ENCODE results near the gene NPAS3. TPM values are rescaled to one million over a fixed set of nuclear protein-coding genes. Genes with fewer than 3 reads are reported as not detected.

NPAS3 gene
- total RNA-seq, 1 donor from 2014 or later = 6.1 TPM

DNA sequence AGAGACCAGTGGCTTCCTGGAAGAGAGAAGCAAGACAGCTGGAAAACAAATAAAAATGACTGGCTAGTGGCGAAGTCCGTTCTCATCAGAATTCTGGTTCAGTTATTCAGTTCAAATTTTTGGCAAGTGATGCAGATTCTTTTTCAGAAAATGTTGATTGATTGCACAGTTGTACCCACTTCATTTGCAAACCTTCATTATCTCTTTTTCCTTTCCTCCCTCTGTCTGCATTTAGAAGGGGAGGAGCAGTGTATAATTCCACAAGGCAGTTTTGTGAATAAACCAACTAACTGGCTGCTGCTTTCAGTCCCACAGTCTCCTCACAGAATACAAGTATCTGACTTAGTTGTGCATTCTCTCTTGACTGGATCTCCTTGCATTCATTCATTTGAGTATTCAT is 417.5 kb downstream of the NPAS3 start:
- no peak for DNase-seq (ENCODE audit: low spot score, unreplicated experiment)
- H3K27ac Mint-ChIP-seq = no peak overlapping the region
- no peak overlapping the region for H3K4me3 Mint-ChIP-seq (ENCODE audit: low read depth)
- no peaks in the 10 kb centered on the region for H3K9me3 Mint-ChIP-seq (ENCODE audit: low read depth)
- peaks cover 7% of the 10 kb centered on the region for H3K4me1 Mint-ChIP-seq (ENCODE audit: low read depth)
- no peaks in the 10 kb centered on the region for H3K36me3 Mint-ChIP-seq (ENCODE audit: insufficient read depth)
- H3K27me3 Mint-ChIP-seq = peaks cover 6% of the 10 kb centered on the region
- TF ChIP-seq, protein P1, sequence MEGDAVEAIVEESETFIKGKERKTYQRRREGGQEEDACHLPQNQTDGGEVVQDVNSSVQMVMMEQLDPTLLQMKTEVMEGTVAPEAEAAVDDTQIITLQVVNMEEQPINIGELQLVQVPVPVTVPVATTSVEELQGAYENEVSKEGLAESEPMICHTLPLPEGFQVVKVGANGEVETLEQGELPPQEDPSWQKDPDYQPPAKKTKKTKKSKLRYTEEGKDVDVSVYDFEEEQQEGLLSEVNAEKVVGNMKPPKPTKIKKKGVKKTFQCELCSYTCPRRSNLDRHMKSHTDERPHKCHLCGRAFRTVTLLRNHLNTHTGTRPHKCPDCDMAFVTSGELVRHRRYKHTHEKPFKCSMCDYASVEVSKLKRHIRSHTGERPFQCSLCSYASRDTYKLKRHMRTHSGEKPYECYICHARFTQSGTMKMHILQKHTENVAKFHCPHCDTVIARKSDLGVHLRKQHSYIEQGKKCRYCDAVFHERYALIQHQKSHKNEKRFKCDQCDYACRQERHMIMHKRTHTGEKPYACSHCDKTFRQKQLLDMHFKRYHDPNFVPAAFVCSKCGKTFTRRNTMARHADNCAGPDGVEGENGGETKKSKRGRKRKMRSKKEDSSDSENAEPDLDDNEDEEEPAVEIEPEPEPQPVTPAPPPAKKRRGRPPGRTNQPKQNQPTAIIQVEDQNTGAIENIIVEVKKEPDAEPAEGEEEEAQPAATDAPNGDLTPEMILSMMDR (IDR thresholded peaks at IDR 0.05; ENCODE audit: unreplicated experiment) = no peak

DNA sequence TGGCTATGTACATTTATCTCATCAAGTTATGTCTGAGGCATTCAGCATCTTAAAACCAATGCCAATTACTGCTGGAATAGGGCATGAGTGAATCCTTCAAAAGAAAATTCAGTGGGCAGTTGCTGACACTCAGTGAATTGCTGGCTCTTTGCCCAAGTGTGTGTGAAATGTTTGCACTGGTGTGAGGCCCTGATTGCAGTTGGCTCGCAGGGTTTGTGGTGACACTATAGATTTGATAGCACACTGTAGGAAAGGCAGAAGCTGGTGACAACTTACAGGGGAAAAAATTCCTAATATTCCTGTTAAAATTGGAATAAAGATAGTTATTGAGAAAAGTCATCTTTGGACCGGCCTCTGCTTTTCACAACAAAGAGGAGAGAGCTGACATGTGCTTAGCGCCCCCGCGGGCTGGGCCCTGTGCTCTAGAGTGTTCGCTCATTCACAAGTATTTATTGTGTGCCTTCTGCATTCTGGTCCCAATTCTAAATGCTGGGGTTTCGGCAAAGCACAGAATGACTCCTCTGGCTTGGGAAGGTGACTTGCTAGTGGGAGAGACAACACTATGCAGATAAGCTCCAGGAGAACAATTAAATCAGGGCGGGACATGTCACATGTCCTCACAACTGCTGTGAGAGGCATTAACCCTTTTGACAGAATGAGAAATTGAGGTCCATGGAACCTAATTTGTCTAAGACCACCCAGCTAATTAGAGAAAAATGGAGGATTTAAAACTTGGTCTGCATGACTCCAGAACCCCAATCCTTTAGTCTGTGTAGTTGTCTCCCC is 418.7 kb downstream of the NPAS3 start:
- no peak overlapping the region for H3K27ac Mint-ChIP-seq
- peaks cover 7% of the 10 kb centered on the region for H3K4me1 Mint-ChIP-seq (ENCODE audit: low read depth)
- no peaks in the 10 kb centered on the region for H3K36me3 Mint-ChIP-seq (ENCODE audit: insufficient read depth)
- DNase-seq (ENCODE audit: low spot score, unreplicated experiment) = no peak
- H3K9me3 Mint-ChIP-seq (ENCODE audit: low read depth) = no peaks in the 10 kb centered on the region
- peaks cover 6% of the 10 kb centered on the region for H3K27me3 Mint-ChIP-seq
- TF ChIP-seq, protein P1 (IDR thresholded peaks at IDR 0.05; ENCODE audit: unreplicated experiment) = no peak
- H3K4me3 Mint-ChIP-seq (ENCODE audit: low read depth) = no peak overlapping the region

DNA sequence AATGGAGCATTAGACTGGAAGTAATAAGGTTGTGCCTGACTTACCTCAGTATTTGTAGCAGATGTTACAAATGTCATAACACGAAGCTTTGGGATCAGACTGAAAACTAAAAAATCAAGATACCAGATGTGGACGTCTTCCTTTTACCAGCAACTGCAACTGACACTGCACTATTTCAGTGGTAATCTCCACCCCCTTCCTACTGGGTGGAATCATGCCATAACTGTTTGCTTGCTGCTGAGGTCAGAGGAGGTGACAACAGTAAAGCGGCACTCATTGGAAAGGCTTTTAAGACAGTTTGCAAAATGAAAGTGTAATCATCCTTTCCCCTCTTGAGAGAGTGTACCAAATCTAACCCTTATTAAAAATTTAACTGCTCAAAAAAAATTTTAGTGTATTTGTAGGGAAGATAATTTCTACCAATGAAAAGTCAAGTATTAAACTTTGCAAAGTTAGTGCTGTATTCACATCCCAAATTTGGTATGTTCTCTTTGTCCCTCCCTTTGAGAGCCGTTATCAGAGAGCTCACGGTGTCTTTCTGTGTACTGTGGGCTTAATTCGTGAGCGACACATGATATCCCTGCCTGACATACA is 420.7 kb downstream of the NPAS3 start:
- Mint-ChIP-seq H3K4me3 (ENCODE audit: low read depth) (no peak overlapping the region), H3K9me3 (ENCODE audit: low read depth) (no peaks in the 10 kb centered on the region), H3K27ac (no peak overlapping the region), H3K4me1 (ENCODE audit: low read depth) (peaks cover 8% of the 10 kb centered on the region), H3K27me3 (peaks cover 11% of the 10 kb centered on the region), H3K36me3 (ENCODE audit: insufficient read depth) (no peaks in the 10 kb centered on the region)
- TF ChIP-seq, protein P1 (IDR thresholded peaks at IDR 0.05; ENCODE audit: unreplicated experiment) = no peak
- DNase-seq (ENCODE audit: low spot score, unreplicated experiment) = no peak

GRCh38 chr14:33362934-33363333 is 424.3 kb downstream of the NPAS3 start:
- TF ChIP-seq, protein P1 (IDR thresholded peaks at IDR 0.05; ENCODE audit: unreplicated experiment) = no peak
- peaks cover 7% of the 10 kb centered on the region for H3K4me1 Mint-ChIP-seq (ENCODE audit: low read depth)
- no peaks in the 10 kb centered on the region for H3K36me3 Mint-ChIP-seq (ENCODE audit: insufficient read depth)
- peaks cover 6% of the 10 kb centered on the region for H3K27me3 Mint-ChIP-seq
- no peaks in the 10 kb centered on the region for H3K9me3 Mint-ChIP-seq (ENCODE audit: low read depth)
- H3K4me3 Mint-ChIP-seq (ENCODE audit: low read depth) = no peak overlapping the region
- DNase-seq (ENCODE audit: low spot score, unreplicated experiment) = no peak
- no peak overlapping the region for H3K27ac Mint-ChIP-seq

DNA sequence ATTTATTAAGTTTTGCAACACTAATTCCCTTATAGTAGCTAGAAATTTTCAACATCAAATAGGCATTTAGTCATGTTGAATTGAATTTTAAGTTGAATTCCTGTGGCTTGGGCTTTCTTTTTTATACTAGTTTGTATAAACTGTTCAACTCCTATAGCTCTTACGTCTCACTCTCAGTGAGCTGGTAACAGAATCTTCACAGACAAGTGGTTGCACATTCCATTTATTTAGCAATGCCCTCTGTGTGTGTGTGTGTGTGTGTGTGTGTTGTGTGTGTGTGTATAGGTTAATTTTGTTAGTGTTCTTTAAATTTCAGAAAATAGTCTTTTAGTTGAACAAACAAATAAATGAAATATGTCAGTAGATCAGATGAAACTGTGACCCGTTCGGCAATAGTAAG is 425.0 kb downstream of the NPAS3 start:
- peaks cover 6% of the 10 kb centered on the region for H3K27me3 Mint-ChIP-seq
- H3K4me1 Mint-ChIP-seq (ENCODE audit: low read depth) = peaks cover 7% of the 10 kb centered on the region
- H3K9me3 Mint-ChIP-seq (ENCODE audit: low read depth) = no peaks in the 10 kb centered on the region
- TF ChIP-seq, protein P1 (IDR thresholded peaks at IDR 0.05; ENCODE audit: unreplicated experiment) = no peak
- no peaks in the 10 kb centered on the region for H3K36me3 Mint-ChIP-seq (ENCODE audit: insufficient read depth)
- H3K27ac Mint-ChIP-seq = no peak overlapping the region
- DNase-seq (ENCODE audit: low spot score, unreplicated experiment) = no peak
- H3K4me3 Mint-ChIP-seq (ENCODE audit: low read depth) = no peak overlapping the region

Data from progenitor cell of endocrine pancreas (in vitro differentiated cells).